Suprapubic skin (tissue), 4 donors: Measurements from ENCODE around the gene MAD1L1.

Experiments used
- CTCF ChIP-seq, 2 donors: fragments of 200-600 bp in 1 of 2; fragments of 450-650 bp in 1 of 2; sonication (generic) in 1 of 2; IDR thresholded peaks; one replicate each; pipeline ENCODE4 v1.5.1; 2016 to 2019; ENCODE audit warnings: antibody characterized with exemption in 2 of 2, mild to moderate bottlenecking in 1 of 2, moderate library complexity in 1 of 2
- EP300 ChIP-seq: sonication (generic); formaldehyde crosslinking; IDR thresholded peaks from one replicate; pipeline ENCODE4 v1.6.1; 2017; ENCODE audit warnings: antibody characterized with exemption
- POLR2A ChIP-seq, 2 donors: fragments of 450-650 bp; IDR thresholded peaks; one replicate each; pipeline ENCODE4 v1.6.1; 2017; ENCODE audit warnings: antibody characterized with exemption in 2 of 2, mild to moderate bottlenecking in 2 of 2, moderate library complexity in 2 of 2
- POLR2AphosphoS5 ChIP-seq, 3 donors: sonication (generic); formaldehyde crosslinking; IDR thresholded peaks; one replicate each; pipeline ENCODE4 v1.6.1; 2017; ENCODE audit warnings: antibody characterized with exemption in 3 of 3

GRCh38 chr7:1852517-1853430 is 380.0 kb downstream of the MAD1L1 start:
- TF ChIP-seq CTCF (IDR thresholded peaks at IDR 0.05) (no peak), POLR2AphosphoS5 (IDR thresholded peaks at IDR 0.05) (no peak), POLR2A (IDR thresholded peaks at IDR 0.05) (no peak), EP300 (no peak)
